Stimulated activated naive CD4-positive, alpha-beta T cell treated with Interleukin-2 at 50 U/mL for 16 hours (primary cell): ENCODE results near the gene REEP3.
A peak's percentile ranks its signal among the peaks of the same experiment; 100 is the strongest.

Experiments
- DNase-seq: peaks from one replicate; lab custom pipeline; 2025; lab: John Stamatoyannopoulos, UW

The REEP3 gene

GRCh38 chr10:63506554-63506953 lies 14.6 kb upstream of the REEP3 start:
- DNase-seq, result no peak

- no peak for DNase-seq
Measured at GRCh38 chr10:63515002-63515763, 6.0 kb upstream of the REEP3 start.

GRCh38 chr10:63516207-63516606 lies 5.0 kb upstream of the REEP3 start:
- DNase-seq, result no peak

- no peak for DNase-seq
Measured at GRCh38 chr10:63518690-63519288, 2.4 kb upstream of the REEP3 start.

- peak; percentile 53 for DNase-seq
Measured at GRCh38 chr10:63521416-63522276, 445 bp downstream of the REEP3 start.

GRCh38 chr10:63522277-63522687 lies 1.1 kb downstream of the REEP3 start:
- no peak for DNase-seq

- no peak for DNase-seq
Measured at GRCh38 chr10:63522995-63523394, 1.8 kb downstream of the REEP3 start.

- DNase-seq, result no peak
Measured at GRCh38 chr10:63525021-63525420, 3.8 kb downstream of the REEP3 start.

- DNase-seq, result no peak
Measured at GRCh38 chr10:63527401-63527800, 6.2 kb downstream of the REEP3 start.

GRCh38 chr10:63528084-63528744 lies 7.0 kb downstream of the REEP3 start:
- no peak for DNase-seq

GRCh38 chr10:63530409-63530808 lies 9.2 kb downstream of the REEP3 start:
- no peak for DNase-seq

- no peak for DNase-seq
Measured at GRCh38 chr10:63534723-63535122, 13.5 kb downstream of the REEP3 start.

GRCh38 chr10:63536698-63537097 lies 15.5 kb downstream of the REEP3 start:
- no peak for DNase-seq

GRCh38 chr10:63537536-63537935 lies 16.3 kb downstream of the REEP3 start:
- no peak for DNase-seq

GRCh38 chr10:63539377-63539776 lies 18.2 kb downstream of the REEP3 start:
- no peak for DNase-seq

GRCh38 chr10:63539994-63540393 lies 18.8 kb downstream of the REEP3 start:
- DNase-seq, result no peak

- no peak for DNase-seq
Measured at GRCh38 chr10:63542835-63543575, 21.8 kb downstream of the REEP3 start.

GRCh38 chr10:63543576-63543962 lies 22.4 kb downstream of the REEP3 start:
- DNase-seq, result no peak

- no peak for DNase-seq
Measured at GRCh38 chr10:63544418-63544817, 23.2 kb downstream of the REEP3 start.

GRCh38 chr10:63547628-63548360 lies 26.6 kb downstream of the REEP3 start:
- DNase-seq, result no peak

GRCh38 chr10:63548860-63549259 lies 27.7 kb downstream of the REEP3 start:
- no peak for DNase-seq
